Hematopoietic multipotent progenitor cell treated with erythropoietin and hydrocortisone succinate and interleukin-3 and kit ligand, for 6 days (in vitro differentiated cells): ENCODE data around the gene CCDC97.
"Not testable (repeated sequence)": the region's sequence is repeated elsewhere in the genome, so short reads cannot be mapped to it uniquely, and the experiment has no call there.

Source experiments
- DNase-seq: peaks from one replicate; pipeline ENCODE4 v3.0.0-alpha.2; 2015

The CCDC97 gene

DNA sequence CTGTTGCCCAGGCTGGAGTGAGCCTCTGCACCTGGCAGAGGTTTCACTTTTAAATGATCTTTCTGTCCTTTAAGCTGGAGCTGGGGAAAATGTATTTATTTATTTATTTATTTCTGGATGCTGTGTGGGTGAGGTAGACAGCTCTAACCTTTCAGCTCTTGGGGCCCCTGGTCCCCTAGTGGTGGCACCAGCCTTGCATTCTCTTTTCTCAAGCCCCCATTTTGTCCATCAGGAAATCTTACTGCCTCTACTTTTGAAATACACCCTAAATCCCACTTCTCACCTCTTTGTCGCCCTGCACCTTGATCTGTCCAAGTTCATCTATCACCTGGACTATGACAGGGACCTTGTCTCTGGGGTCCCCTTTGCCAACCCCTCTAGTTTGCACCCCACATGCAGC lies 56.1 kb downstream of the CCDC97 start:
- peak; percentile 79 for DNase-seq

DNA sequence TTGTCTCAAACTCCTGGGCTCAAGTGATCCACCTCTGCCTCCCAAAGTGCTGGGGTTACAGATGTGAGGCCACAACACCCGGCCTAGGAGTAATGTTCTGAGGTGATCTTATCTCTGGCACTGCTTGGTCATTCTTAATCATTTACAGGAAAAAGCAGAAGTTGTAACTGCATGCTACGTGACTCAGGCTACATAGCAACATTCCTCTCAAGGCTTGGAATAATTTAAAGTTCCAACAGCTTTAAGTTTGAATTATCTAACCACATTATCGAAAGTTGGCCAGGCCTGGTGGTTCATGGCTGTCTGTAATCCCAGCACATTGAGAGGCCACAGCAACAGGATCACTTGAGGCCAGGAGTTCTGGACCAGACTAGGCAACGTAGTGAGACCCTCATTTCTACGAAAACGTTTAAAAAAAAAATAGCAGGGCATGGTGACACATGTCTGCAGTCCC lies 57.9 kb downstream of the CCDC97 start:
- DNase-seq, result peak; percentile 87

DNA sequence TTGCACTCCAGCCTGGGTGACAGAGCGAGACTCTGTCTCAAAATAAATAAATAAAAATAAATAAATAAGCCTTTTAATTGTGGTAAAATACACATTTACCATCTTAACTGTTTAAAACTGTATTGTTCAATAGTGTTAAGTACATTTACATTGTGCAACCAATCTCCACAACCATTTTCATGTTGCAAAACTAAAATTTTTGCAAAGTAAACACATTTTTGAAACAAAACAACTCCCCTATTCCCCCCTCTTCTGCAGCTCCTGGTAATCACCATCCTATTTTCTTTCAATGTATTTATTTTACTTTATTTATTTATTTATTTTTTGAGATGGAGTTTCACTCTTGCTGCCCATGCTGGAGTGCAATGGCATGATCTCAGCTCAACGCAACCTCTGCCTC lies 59.8 kb downstream of the CCDC97 start:
- no peak for DNase-seq

DNA sequence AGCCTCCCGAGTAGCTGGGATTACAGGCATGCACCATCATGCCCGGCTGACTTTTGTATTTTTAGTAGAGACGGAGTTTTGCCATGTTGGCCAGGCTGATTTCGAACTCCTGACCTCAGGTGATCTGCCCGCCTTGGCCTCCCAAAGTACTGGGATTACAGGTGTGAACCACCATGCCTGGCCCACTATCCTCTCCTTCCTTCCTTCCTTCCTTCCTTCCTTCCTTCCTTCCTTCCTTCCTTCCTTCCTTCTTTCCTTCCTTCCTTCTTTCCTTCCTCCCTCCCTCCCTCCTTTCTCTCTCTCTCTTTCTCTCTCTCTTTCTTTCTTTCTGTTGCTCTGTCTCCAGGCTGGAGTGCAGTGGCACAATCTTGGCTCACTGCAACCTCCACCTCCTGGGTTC lies 61.1 kb downstream of the CCDC97 start:
- DNase-seq, result not testable (repeated sequence)

DNA sequence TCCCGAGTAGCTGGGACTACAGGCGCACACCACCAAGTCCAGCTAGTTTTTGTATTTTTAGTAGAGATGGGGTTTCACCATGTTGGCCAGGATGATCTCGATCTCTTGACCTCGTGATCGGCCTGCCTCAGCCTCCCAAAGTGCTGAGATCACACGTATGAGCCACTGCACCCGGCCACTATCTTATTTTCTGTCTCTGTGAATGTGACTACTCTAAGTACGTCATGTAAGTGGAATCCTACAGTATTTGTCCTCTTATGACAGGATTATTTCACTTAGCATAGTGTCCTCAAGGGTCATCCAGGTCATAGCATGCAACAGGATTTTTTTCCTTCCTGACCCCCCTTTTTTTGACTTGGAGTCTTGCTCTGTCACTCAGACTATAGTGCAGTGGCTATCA lies 61.6 kb downstream of the CCDC97 start:
- DNase-seq, result no peak

DNA sequence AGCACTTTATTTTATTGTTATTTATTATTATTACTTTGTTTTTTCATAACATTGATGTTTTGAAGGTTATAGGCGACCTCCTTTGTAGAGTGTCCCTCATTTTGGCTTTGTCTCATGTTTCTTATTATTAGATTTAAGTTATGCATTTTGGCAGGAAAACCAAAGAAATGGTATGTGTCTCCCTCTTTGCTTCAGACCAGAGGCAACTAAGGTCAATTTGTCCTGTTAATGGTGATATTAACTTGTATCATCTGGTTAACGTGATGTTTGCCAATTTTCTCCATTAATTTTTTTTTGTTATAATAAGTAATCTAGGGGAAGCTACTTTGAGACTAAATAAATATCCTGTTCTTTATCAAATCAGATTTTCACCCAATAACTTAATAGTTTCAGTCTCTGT lies 62.5 kb downstream of the CCDC97 start:
- no peak for DNase-seq

DNA sequence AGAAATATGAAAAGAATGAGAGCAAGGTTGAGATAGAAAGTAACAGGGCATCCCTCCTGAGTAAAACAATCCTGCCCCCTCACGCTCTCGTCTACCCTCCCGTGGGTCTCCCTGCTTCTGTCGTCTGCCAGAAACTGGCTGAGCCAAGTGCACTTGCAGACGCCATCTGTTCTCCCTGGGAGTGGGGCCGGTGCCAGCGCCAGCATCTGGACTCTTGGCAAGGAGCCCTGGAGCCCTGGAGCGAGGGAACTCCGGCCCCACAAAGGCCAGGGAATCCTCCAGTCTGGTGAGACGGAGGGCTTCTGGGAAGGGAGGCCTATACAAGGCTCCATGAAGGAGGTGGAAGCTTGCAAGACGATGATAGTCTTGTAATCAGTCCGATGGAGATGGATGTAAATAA lies 64.0 kb downstream of the CCDC97 start:
- no peak for DNase-seq
